Kidney (tissue), 14 donors: Measurements from ENCODE around the gene THSD4. TPM values are rescaled to one million over a fixed set of nuclear protein-coding genes. Genes with fewer than 3 reads are reported as not detected.

Source experiments
- DNase-seq, 5 donors: peaks; one replicate each; pipeline ENCODE4 v3.0.0-alpha.2; 2013 to 2020
- FAIRE-seq: peaks from 2 replicates; lab custom pipeline; 2012; peaks lifted over from hg19 to GRCh38; lab: Jason Lieb, UNC
- H3K27ac ChIP-seq, 2 donors: one replicate each; pipeline ENCODE4 v1.7.0; 2013; ENCODE audit warnings: low read depth in 2 of 2, low read length in 2 of 2, inconsistent platforms in 1 of 2
- H3K27me3 ChIP-seq: one replicate; pipeline ENCODE4 v1.7.1; 2013; ENCODE audit warnings: low read length, inconsistent platforms; ENCODE audit not compliant: control insufficient read depth, insufficient read depth
- H3K36me3 ChIP-seq, 3 donors: one replicate each; pipeline versions ENCODE4 v1.7.0 to v1.7.1; 2013; ENCODE audit warnings: low read length in 3 of 3, control low read depth in 1 of 3, inconsistent platforms in 1 of 3; ENCODE audit not compliant: insufficient read depth in 3 of 3, control insufficient read depth in 2 of 3
- H3K4me1 ChIP-seq, 3 donors: one replicate each; pipeline versions ENCODE4 v1.7.0 to v1.7.1; 2013; ENCODE audit warnings: low read length in 3 of 3, inconsistent platforms in 1 of 3, low read depth in 1 of 3; ENCODE audit not compliant: control insufficient read depth in 2 of 3, insufficient read depth in 2 of 3
- H3K4me3 ChIP-seq, 3 donors: one replicate each; pipeline versions ENCODE4 v1.7.0 to v1.8.1; 2013; ENCODE audit warnings: low read length in 3 of 3, control low read depth in 1 of 3, inconsistent platforms in 1 of 3
- H3K9ac ChIP-seq, 3 donors: one replicate each; pipeline versions ENCODE4 v1.7.0 to v1.7.1; 2013; ENCODE audit warnings: low read length in 3 of 3, control low read depth in 1 of 3, inconsistent platforms in 1 of 3
- H3K9me3 ChIP-seq, 3 donors: one replicate each; pipeline versions ENCODE4 v1.7.0 to v1.7.1; 2013; ENCODE audit warnings: low read length in 3 of 3, control low read depth in 1 of 3, inconsistent platforms in 1 of 3; ENCODE audit not compliant: control insufficient read depth in 2 of 3, insufficient read depth in 1 of 3
- intact Hi-C: fragments of 100-400 bp; cut with DNase I; formaldehyde crosslinking; loops from one replicate; pipeline ENCODE4 v1.11.1; 2022
- polyA plus RNA-seq: library from polyadenylated mRNA; stranded (reverse); fragments of 350-450 nt; fragmentation: Illumina TruSeq; extraction: RNeasy Lipid Tissue Mini Kit (QIAGEN cat#74804); gene quantifications from one replicate; pipeline ENCODE4 v1.2.3, GENCODE V29; 2014; ENCODE audit warnings: low read depth, low replicate concordance; ENCODE audit not compliant: insufficient read depth
- total RNA-seq: library from RNA; stranded (reverse); fragmentation: NEBNext Ultra II Directional; extraction: Animal tissue kit (Norgen Biotek cat#: 25700); gene quantifications from one replicate; pipeline ENCODE4 v1.2.1, GENCODE V29; 2021
- TF ChIP-seq, protein P1 (sequence below): IDR thresholded peaks from 3 replicates; pipeline ENCODE4 v1.5.1; 2012; ENCODE audit warnings: mild to moderate bottlenecking, moderate library complexity, borderline replicate concordance; ENCODE audit not compliant: insufficient read depth; ENCODE audit errors: extremely low read depth
- donor health status: control.
- donor health status: control.
- donor health status: control.
- donor health status: control.
- donor health status: control.
- donor health status: DM: yes; HTN: yes; CAD: no.
- donor health status: Normal renal cell carcinoma (clear cell type).

THSD4 gene
- total and polyA plus RNA-seq, 2 donors from 2014 or later, result 9.4 to 36.3 TPM

DNA sequence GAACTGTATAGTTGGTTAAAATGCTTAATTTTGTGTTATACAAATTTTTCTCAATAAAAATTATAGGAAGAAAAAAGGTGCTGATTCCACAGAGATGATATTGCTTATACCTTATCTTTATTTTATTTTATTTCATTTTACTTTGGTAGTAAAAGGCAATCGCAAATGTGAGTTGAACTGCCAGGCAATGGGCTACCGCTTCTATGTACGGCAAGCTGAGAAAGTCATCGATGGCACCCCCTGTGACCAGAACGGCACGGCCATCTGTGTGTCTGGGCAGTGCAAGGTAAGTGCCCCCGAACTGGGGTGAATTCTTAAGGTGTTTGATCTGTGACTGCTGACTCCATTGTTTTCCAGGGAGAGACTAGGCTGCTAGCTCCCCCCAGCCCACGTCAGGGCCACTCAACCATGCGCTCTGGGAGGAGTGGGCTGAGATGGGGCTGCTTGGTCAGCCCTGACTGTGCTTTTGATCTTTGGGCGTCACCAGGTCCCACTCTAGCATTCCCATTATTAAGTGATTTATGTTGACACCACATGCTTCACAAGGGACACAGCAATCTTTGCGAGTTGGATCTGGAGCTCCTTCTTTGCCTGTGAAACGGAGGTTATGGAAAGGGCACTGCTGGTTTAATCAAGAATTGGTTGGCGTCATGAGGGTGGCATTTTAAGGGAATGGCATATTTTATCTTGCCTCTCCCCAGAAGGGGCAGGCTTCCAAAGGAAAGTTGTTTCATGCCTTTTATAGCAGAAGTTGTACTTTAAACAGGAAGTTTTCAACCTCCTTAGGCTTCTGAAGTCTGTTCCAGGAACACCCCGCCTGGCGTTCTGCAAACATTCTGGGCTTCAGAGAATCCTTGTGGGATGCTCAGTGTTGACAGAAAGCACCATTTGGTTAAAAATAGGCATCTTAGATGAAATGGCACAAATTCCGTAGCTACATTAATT lies 296.5 kb downstream of the THSD4 start:
- peak overlapping the region; percentile 22 to 69 (median 44) for H3K4me3 ChIP-seq
- peak in 4 of 5 donors; percentile 91 to 97 (median 94) for DNase-seq
- FAIRE-seq, result no peak
- H3K36me3 ChIP-seq, result no peaks in the 10 kb centered on the region
- H3K9me3 ChIP-seq, result no peaks in the 10 kb centered on the region
- H3K9ac ChIP-seq, result peak overlapping the region in 2 of 3 donors; percentile 4 to 20
- intact Hi-C loops, result no loop called here
- TF ChIP-seq, protein P1, sequence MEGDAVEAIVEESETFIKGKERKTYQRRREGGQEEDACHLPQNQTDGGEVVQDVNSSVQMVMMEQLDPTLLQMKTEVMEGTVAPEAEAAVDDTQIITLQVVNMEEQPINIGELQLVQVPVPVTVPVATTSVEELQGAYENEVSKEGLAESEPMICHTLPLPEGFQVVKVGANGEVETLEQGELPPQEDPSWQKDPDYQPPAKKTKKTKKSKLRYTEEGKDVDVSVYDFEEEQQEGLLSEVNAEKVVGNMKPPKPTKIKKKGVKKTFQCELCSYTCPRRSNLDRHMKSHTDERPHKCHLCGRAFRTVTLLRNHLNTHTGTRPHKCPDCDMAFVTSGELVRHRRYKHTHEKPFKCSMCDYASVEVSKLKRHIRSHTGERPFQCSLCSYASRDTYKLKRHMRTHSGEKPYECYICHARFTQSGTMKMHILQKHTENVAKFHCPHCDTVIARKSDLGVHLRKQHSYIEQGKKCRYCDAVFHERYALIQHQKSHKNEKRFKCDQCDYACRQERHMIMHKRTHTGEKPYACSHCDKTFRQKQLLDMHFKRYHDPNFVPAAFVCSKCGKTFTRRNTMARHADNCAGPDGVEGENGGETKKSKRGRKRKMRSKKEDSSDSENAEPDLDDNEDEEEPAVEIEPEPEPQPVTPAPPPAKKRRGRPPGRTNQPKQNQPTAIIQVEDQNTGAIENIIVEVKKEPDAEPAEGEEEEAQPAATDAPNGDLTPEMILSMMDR, result no peak
- H3K27me3 ChIP-seq, result no peaks in the 10 kb centered on the region
- H3K27ac ChIP-seq, result peak overlapping the region; percentile 83 to 90
- H3K4me1 ChIP-seq, result peaks cover 2 to 9% (median 7%) of the 10 kb centered on the region in 3 donors

DNA sequence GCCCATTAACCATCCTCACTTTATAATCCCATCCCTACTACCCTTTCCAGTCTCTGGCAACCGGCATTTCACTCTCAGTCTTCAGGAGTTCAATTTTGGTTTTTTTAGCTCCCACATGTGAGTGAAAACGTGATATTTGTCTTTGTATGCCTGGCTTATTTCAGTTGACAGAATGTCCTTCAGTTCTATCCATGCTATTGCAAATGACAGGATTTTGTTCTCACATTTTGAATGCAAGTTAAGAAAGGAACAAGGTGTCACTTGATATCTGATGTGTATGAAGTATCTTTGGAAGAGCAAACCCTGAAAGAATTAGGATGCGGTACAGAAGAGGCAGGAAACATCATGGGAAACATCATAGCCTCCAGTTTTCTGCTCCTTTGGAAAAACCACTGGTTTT lies 298.1 kb downstream of the THSD4 start:
- H3K4me3 ChIP-seq, result no peak overlapping the region
- no peaks in the 10 kb centered on the region for H3K9me3 ChIP-seq
- no peak overlapping the region for H3K9ac ChIP-seq
- no peak overlapping the region for H3K27ac ChIP-seq
- H3K27me3 ChIP-seq, result no peaks in the 10 kb centered on the region
- DNase-seq, result no peak
- intact Hi-C loops, result no loop called here
- peaks cover 2 to 9% (median 7%) of the 10 kb centered on the region in 3 donors for H3K4me1 ChIP-seq
- TF ChIP-seq, protein P1, result no peak
- H3K36me3 ChIP-seq, result no peaks in the 10 kb centered on the region
- no peak for FAIRE-seq

DNA sequence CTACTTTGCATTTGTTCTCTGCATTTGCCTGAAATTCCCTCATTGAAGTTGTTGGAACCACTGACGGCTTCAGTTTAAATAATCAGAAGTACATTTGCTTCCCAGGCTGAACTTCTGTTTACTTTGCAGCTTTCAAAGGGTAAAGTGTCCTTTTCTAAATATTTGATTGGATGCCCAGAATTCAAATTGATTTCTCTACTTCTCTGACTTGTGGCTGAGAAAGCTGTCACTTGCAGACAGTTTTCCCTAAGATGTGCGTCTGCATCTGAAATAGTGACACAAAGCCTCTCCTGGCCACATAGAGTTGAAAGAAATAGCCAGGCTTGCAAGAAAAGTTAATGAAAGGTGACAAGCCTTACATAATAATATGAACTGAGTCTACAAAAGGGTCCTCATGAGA lies 299.6 kb downstream of the THSD4 start:
- H3K27me3 ChIP-seq, result no peaks in the 10 kb centered on the region
- peaks cover 2 to 9% (median 7%) of the 10 kb centered on the region in 3 donors for H3K4me1 ChIP-seq
- H3K36me3 ChIP-seq, result no peaks in the 10 kb centered on the region
- TF ChIP-seq, protein P1, result no peak
- no peak for DNase-seq
- intact Hi-C loops, result no loop called here
- no peak overlapping the region for H3K4me3 ChIP-seq
- H3K9ac ChIP-seq, result no peak overlapping the region
- FAIRE-seq, result no peak
- H3K27ac ChIP-seq, result no peak overlapping the region
- H3K9me3 ChIP-seq, result no peaks in the 10 kb centered on the region
